Gastroesophageal sphincter (tissue), 4 donors: Measurements from ENCODE around the gene SCRN1. TPM values are rescaled to one million over a fixed set of nuclear protein-coding genes. Genes with fewer than 3 reads are reported as not detected.

Experiments used
- ATAC-seq: fragments of 150-250 bp; one replicate; pipeline ENCODE4 v1.9.1; 2016; ENCODE audit warnings: mild to moderate bottlenecking, moderate library complexity
- H3K27ac ChIP-seq, 4 donors: fragments of 200-600 bp; sonication (generic) in 3 of 4; 1 replicate in 3 of 4; 2 replicates in 1 of 4; pipeline ENCODE4 v1.5.1; 2016 to 2019
- H3K27me3 ChIP-seq: fragments of 200-600 bp; sonication (generic); one replicate; pipeline ENCODE4 v1.5.1; 2019
- H3K36me3 ChIP-seq, 2 donors: fragments of 200-600 bp; sonication (generic); one replicate each; pipeline ENCODE4 v1.5.1; 2019; ENCODE audit warnings: control low read depth in 1 of 2
- H3K4me1 ChIP-seq, 3 donors: fragments of 200-600 bp; sonication (generic); 1 replicate in 2 of 3; 2 replicates in 1 of 3; pipeline ENCODE4 v1.5.1; 2016 to 2019; ENCODE audit warnings: control low read depth in 2 of 3
- H3K4me3 ChIP-seq, 2 donors: fragments of 200-600 bp; sonication (generic); one replicate each; pipeline ENCODE4 v1.5.1; 2019; ENCODE audit warnings: mild to moderate bottlenecking in 1 of 2, moderate library complexity in 1 of 2
- H3K9me3 ChIP-seq, 3 donors: fragments of 200-600 bp; sonication (generic); one replicate each; pipeline ENCODE4 v1.5.1; 2017 to 2019; ENCODE audit warnings: control low read depth in 2 of 3
- CTCF ChIP-seq, 4 experiments: fragments of 200-600 bp in 2 of 4; fragments of 450-650 bp in 2 of 4; sonication (generic) in 1 of 4; IDR thresholded peaks; one replicate each; pipeline ENCODE4 v1.5.1; 2017 to 2019; ENCODE audit warnings: antibody characterized with exemption in 4 of 4, mild to moderate bottlenecking in 2 of 4, moderate library complexity in 2 of 4
- EP300 ChIP-seq: sonication (generic); formaldehyde crosslinking; IDR thresholded peaks from one replicate; pipeline ENCODE4 v1.6.1; 2017; ENCODE audit warnings: antibody characterized with exemption, mild to moderate bottlenecking
- POLR2A ChIP-seq, 2 donors: fragments of 450-650 bp; IDR thresholded peaks; one replicate each; pipeline ENCODE4 v1.6.1; 2017; ENCODE audit warnings: antibody characterized with exemption in 2 of 2, mild to moderate bottlenecking in 2 of 2, moderate library complexity in 1 of 2
- POLR2AphosphoS5 ChIP-seq: sonication (generic); formaldehyde crosslinking; IDR thresholded peaks from one replicate; pipeline ENCODE4 v1.6.1; 2017; ENCODE audit warnings: antibody characterized with exemption
- WGBS, 2 donors: methylation state at CpG; one replicate each; pipeline ENCODE4 v1.1.5; 2018; ENCODE audit warnings: low coverage in 1 of 2; 5-methylcytosine and 5-hydroxymethylcytosine counted together
- total RNA-seq, 4 donors: library from RNA; depleted of rRNA; stranded (reverse); fragments of >200 nt; gene quantifications; one replicate each; pipeline ENCODE4 v1.1.0, GENCODE V29; 2016

Gene SCRN1
- total RNA-seq, 4 donors from 2014 or later = 103 to 121 (median 112) TPM

- Histone ChIP-seq H3K4me3 (peak overlapping the region; percentile 67 to 98), H3K4me1 (peaks cover 0 to 46% (median 4%) of the 10 kb centered on the region in 3 donors), H3K36me3 (no peaks in the 10 kb centered on the region), H3K27ac (peak overlapping the region; percentile 75 to 93 (median 91)), H3K27me3 (no peaks in the 10 kb centered on the region), H3K9me3 (peaks cover 0 to 11% (median 0%) of the 10 kb centered on the region in 3 donors)
- peak; percentile 59 for ATAC-seq
- TF ChIP-seq CTCF (IDR thresholded peaks at IDR 0.05) = peak in 1 of 4 experiments; percentile 7
- no peak for TF ChIP-seq EP300
- peak; percentile 30 to 41 for TF ChIP-seq POLR2A (IDR thresholded peaks at IDR 0.05)
- TF ChIP-seq POLR2AphosphoS5 = no peak
- 9 to 14% methylated on average over 16 of the region's 75 CpGs for WGBS, 2 donors
Measured at GRCh38 chr7:29988424-29989256, 961 bp downstream of the SCRN1 start.

DNA sequence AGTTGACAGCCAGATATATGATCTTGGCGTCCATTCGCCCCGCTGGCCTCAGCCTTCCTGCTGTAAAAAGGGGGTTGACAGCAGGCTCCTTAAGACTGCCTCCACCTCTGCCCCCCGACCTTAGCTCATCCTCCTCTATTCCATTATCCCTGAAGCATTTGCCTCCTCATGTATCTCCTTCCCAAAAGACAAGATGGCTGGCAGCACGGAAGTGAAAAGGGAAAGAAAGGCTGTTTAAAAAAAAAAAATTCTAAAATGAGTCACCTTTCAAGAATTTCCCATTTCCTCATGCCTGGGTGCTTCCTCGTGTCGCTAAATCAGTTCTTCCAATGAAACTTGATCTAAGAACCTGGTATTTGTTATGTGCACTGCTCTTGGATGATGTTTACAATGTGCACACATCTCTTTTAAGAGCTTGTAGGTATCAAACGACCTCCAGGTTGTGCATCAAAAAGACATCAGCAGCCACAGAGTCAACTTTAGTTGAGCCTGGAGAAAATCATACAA lies 1.7 kb downstream of the SCRN1 start:
- 42 to 46% methylated on average over 6 to 7 of the region's 8 CpGs for WGBS, 2 donors
- Histone ChIP-seq H3K9me3 (peaks cover 0 to 3% (median 0%) of the 10 kb centered on the region in 3 donors), H3K27ac (peak overlapping the region; percentile 75 to 93 (median 91)), H3K4me3 (peak overlapping the region; percentile 67 to 98), H3K4me1 (peaks cover 0 to 46% (median 4%) of the 10 kb centered on the region in 3 donors), H3K27me3 (no peaks in the 10 kb centered on the region), H3K36me3 (no peaks in the 10 kb centered on the region)
- peak; percentile 21 for ATAC-seq
- TF ChIP-seq POLR2A (IDR thresholded peaks at IDR 0.05) = no peak
- TF ChIP-seq EP300 = no peak
- no peak for TF ChIP-seq CTCF (IDR thresholded peaks at IDR 0.05)
- peak; percentile 41 for TF ChIP-seq POLR2AphosphoS5

GRCh38 chr7:29987083-29987482 lies 2.5 kb downstream of the SCRN1 start:
- H3K27me3 ChIP-seq = no peaks in the 10 kb centered on the region
- 37 to 67% methylated on average over 1 to 2 of the region's 2 CpGs for WGBS, 2 donors
- H3K9me3 ChIP-seq = no peaks in the 10 kb centered on the region
- H3K4me3 ChIP-seq = no peak overlapping the region
- H3K27ac ChIP-seq = peak overlapping the region in 1 of 4 donors; percentile 91
- ATAC-seq = no peak
- H3K36me3 ChIP-seq = no peaks in the 10 kb centered on the region
- peaks cover 0 to 46% (median 4%) of the 10 kb centered on the region in 3 donors for H3K4me1 ChIP-seq
- TF ChIP-seq POLR2AphosphoS5 (no peak), CTCF (IDR thresholded peaks at IDR 0.05) (no peak), EP300 (no peak), POLR2A (IDR thresholded peaks at IDR 0.05) (no peak)

- Histone ChIP-seq H3K36me3 (no peaks in the 10 kb centered on the region), H3K4me3 (no peak overlapping the region), H3K9me3 (no peaks in the 10 kb centered on the region), H3K27ac (no peak overlapping the region), H3K4me1 (peaks cover 16 to 45% (median 17%) of the 10 kb centered on the region in 3 donors), H3K27me3 (no peaks in the 10 kb centered on the region)
- TF ChIP-seq POLR2A (IDR thresholded peaks at IDR 0.05) (no peak), CTCF (IDR thresholded peaks at IDR 0.05) (no peak)
- no peak for ATAC-seq
Measured at GRCh38 chr7:29980151-29980550, 9.4 kb downstream of the SCRN1 start.
